Measurements from ENCODE around the gene MANEA.

Gene MANEA

GRCh38 chr6:95589067-95589466 is 11.7 kb downstream of the MANEA start:
- DNase-seq, result no peak

- no peak for DNase-seq
Observed at GRCh38 chr6:95589826-95590570, 12.7 kb downstream of the MANEA start.

- no peak for DNase-seq
Observed at GRCh38 chr6:95593025-95593424, 15.7 kb downstream of the MANEA start.

- no peak for DNase-seq
Observed at GRCh38 chr6:95596021-95596420, 18.7 kb downstream of the MANEA start.

- no peak for DNase-seq
Observed at GRCh38 chr6:95599706-95600105, 22.4 kb downstream of the MANEA start.

- DNase-seq, result no peak
Observed at GRCh38 chr6:95601133-95601532, 23.8 kb downstream of the MANEA start.

GRCh38 chr6:95614094-95614493 is 36.8 kb downstream of the MANEA start:
- DNase-seq, result no peak

- no peak for DNase-seq
Observed at GRCh38 chr6:95629551-95629950, 52.2 kb downstream of the MANEA start.

- DNase-seq, result no peak
Observed at GRCh38 chr6:95636552-95637431, 59.5 kb downstream of the MANEA start.

GRCh38 chr6:95648636-95649035 is 71.3 kb downstream of the MANEA start:
- no peak for DNase-seq

- DNase-seq, result no peak
Observed at GRCh38 chr6:95649451-95649850, 72.1 kb downstream of the MANEA start.

GRCh38 chr6:95654176-95654575 is 76.8 kb downstream of the MANEA start:
- no peak for DNase-seq

GRCh38 chr6:95658886-95659285 is 81.6 kb downstream of the MANEA start:
- no peak for DNase-seq
